Adrenal gland (tissue), 12 donors: ENCODE data around the gene CTCFL. TPM values are rescaled to one million over a fixed set of nuclear protein-coding genes. Genes with fewer than 3 reads are reported as not detected.

ENCODE experiments used
- DNase-seq, 7 donors: peaks; one replicate each; pipeline ENCODE4 v3.0.0-alpha.2; 2019 to 2020
- H3K27ac ChIP-seq, 5 donors: fragments of 200-600 bp; sonication (generic) in 4 of 5; 1 replicate in 3 of 5; 2 replicates in 2 of 5; pipeline versions ENCODE4 v1.5.1 to v1.8.0; 2016 to 2020; ENCODE audit warnings: mild to moderate bottlenecking in 1 of 5
- H3K27me3 ChIP-seq: fragments of 200-600 bp; 2 replicates; pipeline ENCODE4 v1.8.0; 2021
- H3K36me3 ChIP-seq, 2 donors: fragments of 200-600 bp; replicated peaks in 1 of 2; 1 replicate in 1 of 2; 2 replicates in 1 of 2; pipeline versions ENCODE4 v1.5.1 to v1.8.0; 2018 to 2022
- H3K4me1 ChIP-seq, 2 donors: fragments of 200-600 bp; replicated peaks in 1 of 2; 1 replicate in 1 of 2; 2 replicates in 1 of 2; pipeline versions ENCODE4 v1.5.1 to v1.8.0; 2018 to 2021
- H3K4me3 ChIP-seq, 4 donors: fragments of 200-600 bp; sonication (generic) in 3 of 4; one replicate each; pipeline ENCODE4 v1.5.1; 2016 to 2018
- H3K9me3 ChIP-seq, 3 donors: fragments of 200-600 bp; sonication (generic) in 1 of 3; replicated peaks in 1 of 3; 1 replicate in 2 of 3; 2 replicates in 1 of 3; pipeline versions ENCODE4 v1.5.1 to v1.8.0; 2016 to 2021
- POLR2A ChIP-seq, 2 donors: fragments of 450-650 bp; IDR thresholded peaks; one replicate each; pipeline ENCODE4 v1.6.1; 2017; ENCODE audit warnings: antibody characterized with exemption in 2 of 2, mild to moderate bottlenecking in 2 of 2, moderate library complexity in 1 of 2
- WGBS, 4 donors: extraction: QIAGEN DNeasy Blood & Tissue Kit in 2 of 4; methylation state at CpG; one replicate each; pipeline versions ENCODE4 v1.1.5 to v1.1.7; 2013 to 2017; 5-methylcytosine and 5-hydroxymethylcytosine counted together
- intact Hi-C, 2 donors: fragments of 100-400 bp; cut with DNase I; formaldehyde crosslinking; loops; one replicate each; pipeline versions ENCODE4 v1.14.1 to v1.15.0; 2022 to 2023
- polyA plus RNA-seq, 3 donors: library from polyadenylated mRNA; stranded (reverse); fragments of 200-250 nt in 2 of 3; fragments of 350-450 nt in 1 of 3; fragmentation: Illumina TruSeq in 1 of 3; extraction: RNeasy Lipid Tissue Mini Kit (QIAGEN cat#74804) in 1 of 3; gene quantifications; one replicate each; pipeline ENCODE4 v1.2.3, GENCODE V29; 2013 to 2014
- total RNA-seq, 9 donors: library from RNA; depleted of rRNA in 4 of 9; stranded (reverse); fragments of >200 nt in 4 of 9; fragments of 120-200 nt in 1 of 9; fragmentation: NEBNext Ultra II Directional in 1 of 9; extraction: Animal tissue kit (Norgen Biotek cat#: 25700) in 1 of 9; gene quantifications; one replicate each; pipeline versions ENCODE4 v1.1.0 to v1.2.4, GENCODE V29; 2013 to 2023
- TF ChIP-seq, protein P1 (sequence below), 6 experiments: fragments of 450-650 bp in 4 of 6; fragments of 200-600 bp in 2 of 6; sonication (generic) in 1 of 6; IDR thresholded peaks; 1 replicate in 5 of 6; 2 replicates in 1 of 6; pipeline versions ENCODE4 v1.5.1 to v1.8.0; 2016 to 2021; ENCODE audit warnings: antibody characterized with exemption in 6 of 6, mild to moderate bottlenecking in 2 of 6, moderate library complexity in 1 of 6
- donor health status: healthy with polysubstance abuse.
- donor health status: Bipolar disorder and iron deficiency.
- donor health status: DM: yes; HTN: yes; CAD: no.
- donor health status: DM: no; HTN: no; CAD: no.
- donor health status: DM: no; HTN: no; CAD: no.
- donor health status: DM: yes; HTN: yes; CAD: no.

Gene CTCFL
- total and polyA plus RNA-seq, 12 donors = 0.08 to 0.27 (median 0.14) TPM; not detected in 9

GRCh38 chr20:57469418-57470211, 55.3 kb downstream of the CTCFL start:
- no peak overlapping the region for H3K4me3 ChIP-seq
- 50 to 59% (median 53%) methylated on average over 12 to 17 of the region's 17 CpGs for WGBS, 4 donors
- H3K27me3 ChIP-seq = no peaks in the 10 kb centered on the region
- H3K9me3 ChIP-seq = no peaks in the 10 kb centered on the region
- no peak overlapping the region for H3K27ac ChIP-seq
- TF ChIP-seq, protein P1, sequence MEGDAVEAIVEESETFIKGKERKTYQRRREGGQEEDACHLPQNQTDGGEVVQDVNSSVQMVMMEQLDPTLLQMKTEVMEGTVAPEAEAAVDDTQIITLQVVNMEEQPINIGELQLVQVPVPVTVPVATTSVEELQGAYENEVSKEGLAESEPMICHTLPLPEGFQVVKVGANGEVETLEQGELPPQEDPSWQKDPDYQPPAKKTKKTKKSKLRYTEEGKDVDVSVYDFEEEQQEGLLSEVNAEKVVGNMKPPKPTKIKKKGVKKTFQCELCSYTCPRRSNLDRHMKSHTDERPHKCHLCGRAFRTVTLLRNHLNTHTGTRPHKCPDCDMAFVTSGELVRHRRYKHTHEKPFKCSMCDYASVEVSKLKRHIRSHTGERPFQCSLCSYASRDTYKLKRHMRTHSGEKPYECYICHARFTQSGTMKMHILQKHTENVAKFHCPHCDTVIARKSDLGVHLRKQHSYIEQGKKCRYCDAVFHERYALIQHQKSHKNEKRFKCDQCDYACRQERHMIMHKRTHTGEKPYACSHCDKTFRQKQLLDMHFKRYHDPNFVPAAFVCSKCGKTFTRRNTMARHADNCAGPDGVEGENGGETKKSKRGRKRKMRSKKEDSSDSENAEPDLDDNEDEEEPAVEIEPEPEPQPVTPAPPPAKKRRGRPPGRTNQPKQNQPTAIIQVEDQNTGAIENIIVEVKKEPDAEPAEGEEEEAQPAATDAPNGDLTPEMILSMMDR (IDR thresholded peaks at IDR 0.05) = no peak
- TF ChIP-seq POLR2A (IDR thresholded peaks at IDR 0.05) = no peak
- intact Hi-C loops = no loop called here
- no peaks in the 10 kb centered on the region for H3K4me1 ChIP-seq
- DNase-seq = no peak
- H3K36me3 ChIP-seq = no peaks in the 10 kb centered on the region

GRCh38 chr20:57468523-57469417, 56.2 kb downstream of the CTCFL start:
- Histone ChIP-seq H3K4me1 (no peaks in the 10 kb centered on the region), H3K36me3 (no peaks in the 10 kb centered on the region), H3K4me3 (no peak overlapping the region), H3K27me3 (no peaks in the 10 kb centered on the region), H3K9me3 (no peaks in the 10 kb centered on the region), H3K27ac (no peak overlapping the region)
- DNase-seq = no peak
- WGBS, 4 donors = 76 to 78% (median 77%) methylated on average over 17 to 18 of the region's 18 CpGs
- TF ChIP-seq, protein P1 (IDR thresholded peaks at IDR 0.05) = no peak
- no peak for TF ChIP-seq POLR2A (IDR thresholded peaks at IDR 0.05)
- intact Hi-C loops = no loop called here

GRCh38 chr20:57467742-57468141, 57.2 kb downstream of the CTCFL start:
- Histone ChIP-seq H3K9me3 (no peaks in the 10 kb centered on the region), H3K4me3 (no peak overlapping the region), H3K27ac (no peak overlapping the region), H3K27me3 (no peaks in the 10 kb centered on the region), H3K4me1 (no peaks in the 10 kb centered on the region), H3K36me3 (no peaks in the 10 kb centered on the region)
- no peak for DNase-seq
- WGBS, 4 donors = 45 to 59% (median 51%) methylated on average over 6 of the region's 6 CpGs
- TF ChIP-seq POLR2A (IDR thresholded peaks at IDR 0.05) = no peak
- TF ChIP-seq, protein P1 (IDR thresholded peaks at IDR 0.05) = no peak
- intact Hi-C loops = no loop called here

DNA sequence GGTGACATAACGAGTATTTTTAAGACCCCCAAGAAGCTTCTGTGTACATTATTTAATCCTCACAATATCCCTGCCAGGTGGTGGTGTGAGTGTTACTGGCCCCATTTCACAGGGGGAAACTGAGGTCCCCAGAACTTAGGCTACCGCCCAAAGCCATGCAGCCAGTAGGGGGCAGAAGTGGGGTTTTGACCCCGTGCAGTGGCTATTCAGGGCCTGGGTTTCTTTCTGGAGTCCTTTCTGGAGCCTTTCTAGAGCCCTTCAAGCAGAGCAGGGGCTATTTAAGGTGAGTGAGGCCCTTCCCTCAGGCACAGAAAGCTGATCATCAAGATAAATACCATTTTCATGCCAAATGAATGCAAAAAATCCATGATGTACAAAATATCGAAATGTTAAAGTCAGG, 59.0 kb downstream of the CTCFL start:
- no peak for DNase-seq
- Histone ChIP-seq H3K4me3 (no peak overlapping the region), H3K27ac (no peak overlapping the region), H3K4me1 (no peaks in the 10 kb centered on the region), H3K36me3 (no peaks in the 10 kb centered on the region), H3K27me3 (no peaks in the 10 kb centered on the region), H3K9me3 (no peaks in the 10 kb centered on the region)
- 70 to 76% (median 72%) methylated on average over 3 to 4 of the region's 4 CpGs for WGBS, 4 donors
- TF ChIP-seq, protein P1 (IDR thresholded peaks at IDR 0.05) = no peak
- no peak for TF ChIP-seq POLR2A (IDR thresholded peaks at IDR 0.05)
- intact Hi-C loops = no loop called here
